MV-4-11 (cell line): Measurements from ENCODE around the gene RAI1.
"Not testable (repeated sequence)": the region's sequence is repeated elsewhere in the genome, so short reads cannot be mapped to it uniquely, and the experiment has no call there.

Source experiments
- DNase-seq: peaks from one replicate; lab custom pipeline; 2025; lab: John Stamatoyannopoulos, UW

Gene RAI1

DNA sequence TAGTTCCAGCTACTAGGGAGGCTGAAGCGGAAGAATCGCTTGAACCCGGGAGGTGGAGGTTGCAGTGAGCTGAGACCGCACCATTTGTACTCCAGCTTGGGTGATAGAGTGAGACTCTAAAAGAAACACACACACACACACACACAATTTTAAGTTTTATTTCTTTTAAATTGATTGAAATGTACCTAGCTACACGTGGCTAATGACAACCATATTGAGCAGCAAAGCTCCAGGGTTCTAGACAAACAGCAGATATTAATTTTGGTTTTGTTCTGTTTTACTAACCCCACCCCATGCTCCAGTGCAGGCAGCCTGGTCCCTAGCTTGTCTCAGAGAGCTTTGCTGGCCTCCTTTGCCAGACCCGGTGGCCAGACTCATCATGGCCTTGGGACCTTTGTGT lies 16.0 kb upstream of the RAI1 start:
- DNase-seq, result no peak

DNA sequence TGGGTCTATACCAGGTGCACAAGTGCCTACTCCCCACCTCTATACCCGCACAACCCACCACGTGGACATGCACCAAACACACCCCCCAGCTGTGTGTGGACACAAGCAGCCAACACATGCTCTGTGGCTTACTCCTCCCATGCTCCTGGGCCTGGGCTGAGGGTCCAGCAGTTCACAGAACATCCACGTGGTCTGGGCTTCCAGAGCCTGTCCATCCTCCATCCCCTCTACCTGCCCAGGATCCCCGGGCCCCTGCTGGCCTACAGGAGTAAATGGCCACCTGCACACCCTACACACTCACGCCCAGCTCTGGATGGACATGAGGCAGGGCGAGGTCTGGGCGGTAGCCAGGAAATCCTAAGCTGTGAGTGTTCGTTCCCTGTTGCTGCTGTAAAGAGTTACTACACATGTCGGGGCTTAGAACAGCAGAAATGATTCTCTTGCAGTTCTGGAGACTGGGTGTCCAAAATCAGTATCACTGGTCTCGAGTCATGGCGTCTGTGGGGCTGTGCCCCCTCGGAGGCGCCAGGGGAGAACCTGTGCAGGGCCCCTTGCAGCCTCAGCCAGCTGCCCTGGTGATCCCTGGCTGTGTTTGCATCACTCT lies 15.0 kb upstream of the RAI1 start:
- DNase-seq, result no peak

- no peak for DNase-seq
These were observed 14.0 kb upstream of the RAI1 start for GRCh38 chr17:17667231-17667630.

DNA sequence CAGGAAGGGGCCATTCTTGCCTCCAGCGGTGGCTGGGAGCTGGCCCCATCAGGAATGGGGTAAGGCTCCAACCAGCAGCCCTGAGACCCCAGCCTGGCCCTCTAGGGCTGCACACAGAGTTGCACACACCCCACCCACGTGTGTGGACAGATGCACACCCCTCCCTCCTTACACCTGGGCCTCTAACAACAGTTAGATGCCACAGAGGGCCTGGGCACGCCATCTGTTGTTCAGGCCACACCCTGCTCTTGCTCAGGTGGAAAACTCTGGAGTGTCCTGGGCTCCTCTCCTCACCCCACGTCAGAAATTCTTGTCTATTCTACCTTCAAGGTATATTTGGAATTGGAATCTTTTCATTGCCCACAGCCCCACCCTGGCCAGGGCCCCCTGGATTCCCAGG lies 13.3 kb upstream of the RAI1 start:
- DNase-seq, result no peak

DNA sequence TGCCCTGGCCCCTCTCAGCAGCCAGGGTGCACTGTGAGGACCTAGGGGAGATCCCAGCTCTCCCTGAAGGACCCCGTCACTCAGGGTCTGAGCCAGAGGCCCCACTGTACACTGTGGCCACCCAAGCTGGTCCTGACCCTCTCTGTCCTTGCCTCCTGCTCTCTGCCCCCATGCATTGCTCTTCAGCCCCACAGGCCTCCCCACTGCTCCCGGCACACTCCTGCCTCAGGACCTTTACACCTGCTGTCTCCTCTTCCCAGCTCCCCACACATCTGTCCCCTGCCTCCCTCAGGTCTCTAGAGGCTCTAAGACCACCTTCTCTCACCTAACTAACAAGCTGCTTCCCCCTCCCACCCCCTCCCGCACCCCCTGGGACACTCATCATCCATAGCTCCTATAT lies 12.9 kb upstream of the RAI1 start:
- no peak for DNase-seq

GRCh38 chr17:17668775-17669579 lies 12.3 kb upstream of the RAI1 start:
- DNase-seq, result peak; percentile 20

GRCh38 chr17:17669580-17670235 lies 11.6 kb upstream of the RAI1 start:
- DNase-seq, result no peak

DNA sequence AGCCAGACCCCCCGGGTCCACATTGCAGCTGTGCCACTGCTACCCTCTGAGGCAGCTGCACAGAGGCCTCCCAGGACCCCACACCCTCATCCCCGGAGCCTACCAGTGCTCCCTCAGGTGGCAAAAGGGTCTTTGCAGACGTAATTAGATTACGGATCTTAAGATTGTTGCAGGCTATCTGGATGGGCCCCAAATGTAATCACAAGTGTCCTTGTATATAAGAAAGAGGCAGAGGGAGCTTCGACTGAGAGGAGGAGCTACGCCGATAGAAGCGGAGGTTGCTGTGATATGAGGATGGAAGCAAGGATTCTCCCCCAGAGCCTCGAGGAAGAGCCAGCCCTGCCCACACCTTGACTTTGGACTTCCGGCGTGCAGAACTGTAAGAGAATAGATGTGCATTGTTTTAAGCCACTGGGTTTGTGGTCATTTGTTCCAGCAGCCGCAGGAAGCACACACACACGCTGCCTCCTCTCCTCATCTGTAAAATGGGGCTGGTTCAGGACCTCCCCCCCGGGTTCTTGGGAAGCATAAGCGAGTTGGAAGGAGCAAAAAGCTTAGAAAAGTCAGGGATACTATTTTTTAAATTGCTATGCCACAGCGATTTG lies 10.5 kb upstream of the RAI1 start:
- no peak for DNase-seq

DNA sequence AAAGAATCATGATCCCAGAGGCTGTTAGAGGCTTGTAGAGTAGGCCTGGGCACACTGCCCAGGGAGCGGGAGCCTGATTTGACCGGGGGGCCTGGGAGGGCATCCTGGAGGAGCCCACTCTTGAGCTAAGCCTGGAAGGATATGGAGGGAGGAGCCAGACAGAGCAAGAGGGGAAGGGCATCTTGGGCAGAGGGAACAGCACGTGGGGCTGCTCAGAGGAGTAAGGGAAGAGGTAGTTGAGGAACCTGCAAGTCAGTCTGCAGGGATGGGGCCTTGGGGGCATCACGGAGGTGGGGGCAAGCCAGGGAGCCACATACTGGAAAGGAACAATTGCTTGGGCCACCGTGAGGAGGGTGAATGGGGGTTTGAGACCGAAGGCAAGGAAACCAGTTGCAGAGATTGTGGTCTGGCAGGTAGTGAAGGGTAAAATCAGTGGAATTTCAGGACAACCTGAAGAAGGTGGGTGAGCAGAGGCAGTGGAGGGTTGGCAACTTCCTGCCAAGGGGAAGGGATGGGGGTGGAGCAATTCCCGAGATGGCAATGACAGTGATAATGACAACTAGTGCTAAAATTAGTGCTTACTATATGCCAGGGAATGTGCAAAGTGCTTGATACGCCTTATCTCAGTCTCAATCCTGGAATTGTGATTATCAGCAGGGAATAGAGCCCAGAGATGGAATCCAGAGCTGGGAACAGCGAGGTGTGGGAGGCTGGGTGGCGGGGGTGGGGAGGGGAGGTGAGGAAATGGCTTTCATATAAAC lies 9.7 kb upstream of the RAI1 start:
- DNase-seq, result no peak

- DNase-seq, result peak; percentile 87
These were observed 8.5 kb upstream of the RAI1 start for GRCh38 chr17:17672453-17673368.

- no peak for DNase-seq
These were observed 5.8 kb upstream of the RAI1 start for GRCh38 chr17:17675416-17675815.

DNA sequence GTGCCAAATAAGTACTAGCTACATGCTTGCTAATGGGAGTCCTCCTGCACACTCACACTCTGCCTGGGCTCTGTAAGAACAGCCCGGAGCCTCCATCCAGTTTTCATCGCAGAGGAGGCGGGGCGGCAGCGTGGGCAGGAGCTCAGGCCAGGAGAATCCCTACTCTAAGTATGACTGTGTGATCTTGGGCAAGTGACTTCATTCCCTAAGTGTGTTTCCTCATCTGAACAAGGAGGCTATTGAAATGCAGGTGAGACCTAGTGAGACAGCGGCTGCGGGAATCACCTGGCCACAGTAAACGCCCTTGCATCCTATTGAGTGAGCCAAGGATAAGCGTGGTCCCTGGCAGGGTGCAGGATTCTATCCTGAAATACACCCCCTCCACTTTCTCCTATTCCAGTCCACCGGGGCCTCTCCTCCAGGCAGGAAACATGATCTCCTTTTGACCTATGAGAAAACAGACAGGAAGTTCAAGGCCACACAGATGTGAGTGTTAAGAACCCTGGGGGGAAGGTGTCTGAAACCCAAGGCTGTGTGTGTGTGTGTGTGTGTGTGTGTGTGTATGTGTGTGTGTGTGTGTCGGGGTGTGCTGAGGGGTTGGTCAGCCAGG lies 5.2 kb upstream of the RAI1 start:
- no peak for DNase-seq

GRCh38 chr17:17676752-17677151 lies 4.5 kb upstream of the RAI1 start:
- DNase-seq, result no peak

- DNase-seq, result no peak
These were observed 3.8 kb upstream of the RAI1 start for GRCh38 chr17:17677299-17678040.

DNA sequence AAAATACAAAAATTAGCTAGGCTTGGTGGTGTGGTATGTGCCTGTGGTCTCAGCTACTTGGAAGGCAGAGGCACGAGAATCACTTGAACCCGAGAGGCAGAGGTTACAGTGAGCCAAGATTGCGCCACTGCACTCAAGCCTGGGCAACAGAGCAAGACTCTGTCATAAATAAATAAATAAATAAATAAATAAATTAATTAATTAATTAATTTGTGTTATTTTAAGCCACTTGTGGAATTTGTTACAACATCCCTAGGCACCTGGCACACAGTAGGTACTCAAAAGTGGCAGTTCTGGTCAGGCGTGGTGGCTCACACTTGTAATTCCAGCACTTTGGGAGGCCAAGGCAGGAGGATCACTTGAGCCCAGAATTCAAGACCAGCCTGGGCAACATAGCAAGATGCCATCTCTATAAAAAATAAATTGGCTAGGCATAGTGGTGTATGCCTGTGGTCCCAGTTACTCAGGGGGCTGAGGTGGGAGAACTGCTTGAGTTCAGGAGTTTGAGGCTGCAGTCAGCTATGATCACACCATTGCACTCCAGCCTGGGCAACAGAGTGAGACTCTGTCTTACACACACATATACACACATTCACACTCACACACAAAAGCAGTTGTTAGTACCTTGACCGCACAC lies 3.1 kb upstream of the RAI1 start:
- DNase-seq, result not testable (repeated sequence)

- DNase-seq, result no peak
These were observed 2.0 kb upstream of the RAI1 start for GRCh38 chr17:17679243-17679642.

DNA sequence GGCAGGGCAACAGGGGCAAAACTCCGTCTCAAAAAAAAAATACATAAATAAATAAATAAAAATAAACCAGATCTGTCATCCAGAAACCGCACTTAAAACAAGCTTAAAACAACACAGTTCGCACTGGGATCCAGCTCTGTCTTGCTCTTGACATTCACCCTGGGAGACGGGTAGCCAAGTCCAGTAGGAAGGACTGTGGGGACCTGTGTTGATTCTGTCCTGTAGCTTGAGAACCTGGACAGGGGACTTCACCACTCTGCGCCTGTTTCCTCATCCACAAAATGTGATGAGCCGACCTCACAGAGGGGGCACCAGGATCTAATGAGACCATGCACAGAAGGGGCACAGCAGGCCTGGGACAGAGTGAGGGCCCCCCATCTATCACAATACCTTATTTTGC lies 1.5 kb upstream of the RAI1 start:
- DNase-seq, result no peak

DNA sequence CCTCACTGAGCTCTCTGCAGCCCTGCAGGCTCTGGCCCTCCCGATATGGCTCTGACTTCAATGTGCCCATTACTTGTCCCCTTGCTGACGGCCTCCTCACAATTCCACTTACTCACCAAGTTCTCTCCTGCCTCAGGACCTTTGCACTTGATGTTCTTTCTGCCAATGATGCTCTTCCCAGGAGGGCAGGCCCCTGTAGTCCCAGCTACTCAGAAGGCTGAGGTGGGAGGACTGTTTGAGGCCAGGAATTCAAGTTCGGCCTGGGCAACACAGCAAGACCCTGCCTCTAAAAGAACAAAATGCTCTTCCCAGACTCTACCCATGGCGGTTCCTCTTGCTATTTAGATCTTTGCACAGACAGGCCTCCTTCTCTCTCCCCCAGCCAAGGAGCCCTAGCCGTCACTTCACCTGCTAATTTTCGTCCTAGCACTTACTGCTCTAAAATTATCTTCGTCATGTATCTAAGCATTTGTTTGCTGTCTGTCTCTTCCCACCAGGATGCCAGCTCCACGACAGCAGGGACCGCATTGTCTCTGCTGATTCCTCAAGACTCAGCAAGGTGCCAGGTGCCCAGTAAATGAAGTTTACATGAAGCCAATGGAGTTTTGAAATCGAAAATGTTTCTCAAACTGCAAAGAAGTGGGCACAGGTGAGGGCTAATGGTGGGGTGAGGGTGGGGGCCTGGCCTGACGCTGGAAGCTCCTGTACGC lies 626 bp upstream of the RAI1 start:
- DNase-seq, result no peak
